ENCODE measurements around the gene ACSL5. TPM values are rescaled to one million over a fixed set of nuclear protein-coding genes. Genes with fewer than 3 reads are reported as not detected.

The ACSL5 gene
- total RNA-seq, 1 donor from 2014 or later: 53.5 TPM

DNA sequence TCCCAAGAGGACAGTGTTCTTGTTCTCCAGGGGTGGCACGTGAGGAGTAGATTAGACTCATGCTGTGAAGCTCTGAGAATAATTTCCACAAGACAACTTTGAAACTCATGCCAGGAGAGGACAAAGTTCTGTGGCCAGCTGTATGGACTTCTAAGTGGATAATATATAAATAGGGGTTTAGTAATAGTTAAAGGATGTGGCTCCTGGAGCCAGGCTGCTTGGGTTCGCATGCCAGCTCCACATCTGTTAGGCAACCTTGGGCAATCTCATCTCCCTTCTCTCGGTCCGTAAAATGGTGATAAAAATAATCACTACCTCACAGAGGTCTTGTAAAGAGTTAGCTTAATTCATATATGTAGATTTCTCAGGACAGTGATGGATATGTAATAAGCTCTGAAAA lies 35.8 kb downstream of the ACSL5 start:
- Mint-ChIP-seq H3K27ac (no peak overlapping the region), H3K9me3 (peaks cover 8% of the 10 kb centered on the region), H3K36me3 (ENCODE audit: low read depth) (peaks cover 85% of the 10 kb centered on the region), H3K4me3 (no peak overlapping the region), H3K4me1 (peaks cover 15% of the 10 kb centered on the region), H3K27me3 (no peaks in the 10 kb centered on the region)
- ChIA-PET POLR2A (no interaction called here), CTCF (no interaction called here)
- TF ChIP-seq, protein P1, sequence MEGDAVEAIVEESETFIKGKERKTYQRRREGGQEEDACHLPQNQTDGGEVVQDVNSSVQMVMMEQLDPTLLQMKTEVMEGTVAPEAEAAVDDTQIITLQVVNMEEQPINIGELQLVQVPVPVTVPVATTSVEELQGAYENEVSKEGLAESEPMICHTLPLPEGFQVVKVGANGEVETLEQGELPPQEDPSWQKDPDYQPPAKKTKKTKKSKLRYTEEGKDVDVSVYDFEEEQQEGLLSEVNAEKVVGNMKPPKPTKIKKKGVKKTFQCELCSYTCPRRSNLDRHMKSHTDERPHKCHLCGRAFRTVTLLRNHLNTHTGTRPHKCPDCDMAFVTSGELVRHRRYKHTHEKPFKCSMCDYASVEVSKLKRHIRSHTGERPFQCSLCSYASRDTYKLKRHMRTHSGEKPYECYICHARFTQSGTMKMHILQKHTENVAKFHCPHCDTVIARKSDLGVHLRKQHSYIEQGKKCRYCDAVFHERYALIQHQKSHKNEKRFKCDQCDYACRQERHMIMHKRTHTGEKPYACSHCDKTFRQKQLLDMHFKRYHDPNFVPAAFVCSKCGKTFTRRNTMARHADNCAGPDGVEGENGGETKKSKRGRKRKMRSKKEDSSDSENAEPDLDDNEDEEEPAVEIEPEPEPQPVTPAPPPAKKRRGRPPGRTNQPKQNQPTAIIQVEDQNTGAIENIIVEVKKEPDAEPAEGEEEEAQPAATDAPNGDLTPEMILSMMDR (IDR thresholded peaks at IDR 0.05): no peak
- DNase-seq (no peak), ATAC-seq (ENCODE audit: low read depth) (no peak)
- intact Hi-C loops (cut with micrococcal nuclease): no loop called here

DNA sequence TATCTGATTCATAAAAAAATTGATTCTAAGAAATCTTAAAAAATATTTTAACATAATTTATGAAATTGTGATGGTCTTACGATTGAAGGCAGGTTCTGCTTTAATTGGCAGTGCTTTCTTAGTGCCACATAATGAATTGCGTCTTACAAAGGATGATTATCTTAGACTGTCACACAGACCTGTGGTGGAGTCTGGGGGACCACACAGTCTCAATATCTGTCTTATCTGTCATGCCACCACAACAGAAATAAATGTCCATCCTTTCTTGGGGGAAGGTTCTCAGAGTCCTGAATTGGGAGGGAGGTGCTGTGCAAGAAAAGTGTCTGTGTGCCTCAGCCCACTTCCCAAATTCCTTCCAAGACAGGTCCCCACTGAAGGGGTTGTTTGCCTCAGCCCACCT lies 38.8 kb downstream of the ACSL5 start:
- Mint-ChIP-seq H3K27ac (no peak overlapping the region), H3K36me3 (ENCODE audit: low read depth) (peaks cover 82% of the 10 kb centered on the region), H3K27me3 (no peaks in the 10 kb centered on the region), H3K4me1 (peaks cover under 1% of the 10 kb centered on the region), H3K4me3 (no peak overlapping the region), H3K9me3 (no peaks in the 10 kb centered on the region)
- POLR2A ChIA-PET: no interaction called here
- TF ChIP-seq, protein P1 (IDR thresholded peaks at IDR 0.05): no peak
- CTCF ChIA-PET: no interaction called here
- intact Hi-C loops (cut with micrococcal nuclease): no loop called here
- DNase-seq: no peak
- no peak for ATAC-seq (ENCODE audit: low read depth)

DNA sequence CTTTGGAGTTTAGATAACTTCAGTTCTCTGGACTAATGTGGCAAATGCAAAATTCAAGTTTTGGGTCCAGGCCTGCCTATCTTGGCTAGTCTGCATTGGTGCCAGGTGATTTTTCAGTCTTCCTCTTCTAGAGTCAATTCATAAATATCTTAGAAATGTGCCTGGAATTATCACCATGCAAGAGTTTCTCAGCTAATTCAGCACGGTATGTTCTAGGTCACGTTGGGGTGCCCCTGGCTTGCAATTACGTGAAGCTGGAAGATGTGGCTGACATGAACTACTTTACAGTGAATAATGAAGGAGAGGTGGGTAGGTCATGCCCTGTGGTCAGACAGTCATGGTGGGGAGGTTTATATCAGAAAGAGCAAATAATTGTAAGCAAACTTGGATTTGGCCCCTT lies 47.8 kb downstream of the ACSL5 start:
- intact Hi-C loops (cut with micrococcal nuclease): no loop called here
- POLR2A ChIA-PET: interaction anchor here (0.6 kb wide), 1 partner anchor 9 kb away, joined by 3 read pairs; no protein-coding TSS in a partner anchor
- H3K9me3 Mint-ChIP-seq: no peaks in the 10 kb centered on the region
- ATAC-seq (ENCODE audit: low read depth) (no peak), DNase-seq (no peak)
- H3K36me3 Mint-ChIP-seq (ENCODE audit: low read depth): peaks cover 79% of the 10 kb centered on the region
- H3K4me3 Mint-ChIP-seq: no peak overlapping the region
- H3K27ac Mint-ChIP-seq: no peak overlapping the region
- H3K27me3 Mint-ChIP-seq: no peaks in the 10 kb centered on the region
- TF ChIP-seq, protein P1 (IDR thresholded peaks at IDR 0.05): no peak
- CTCF ChIA-PET: no interaction called here
- H3K4me1 Mint-ChIP-seq: no peaks in the 10 kb centered on the region

DNA sequence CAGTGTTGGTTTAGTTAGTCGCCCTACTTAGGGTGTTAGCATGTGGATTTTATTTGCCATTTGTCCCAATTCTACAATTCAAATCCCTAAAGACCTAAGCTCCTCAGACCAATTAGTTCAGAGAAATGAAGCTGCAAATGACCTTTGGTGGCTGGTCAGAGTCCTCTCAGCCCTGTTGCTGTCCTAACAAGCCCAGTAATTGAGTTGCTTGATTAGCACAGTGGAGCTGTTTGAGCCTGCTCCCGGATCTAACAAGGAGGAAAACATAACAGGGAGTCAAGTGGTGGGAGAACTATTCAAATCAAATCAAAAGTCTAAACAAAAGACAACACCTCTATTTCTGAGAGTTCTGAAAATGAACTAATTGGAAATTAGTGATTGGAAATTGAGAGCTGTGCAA lies 50.7 kb downstream of the ACSL5 start:
- ChIA-PET CTCF (no interaction called here), POLR2A (no interaction called here)
- intact Hi-C loops (cut with micrococcal nuclease): no loop called here
- no peak for ATAC-seq (ENCODE audit: low read depth)
- Mint-ChIP-seq H3K27me3 (no peaks in the 10 kb centered on the region), H3K9me3 (no peaks in the 10 kb centered on the region), H3K4me3 (no peak overlapping the region), H3K36me3 (ENCODE audit: low read depth) (peaks cover 78% of the 10 kb centered on the region), H3K27ac (no peak overlapping the region), H3K4me1 (peaks cover 7% of the 10 kb centered on the region)
- no peak for DNase-seq
- TF ChIP-seq, protein P1 (IDR thresholded peaks at IDR 0.05): no peak

DNA sequence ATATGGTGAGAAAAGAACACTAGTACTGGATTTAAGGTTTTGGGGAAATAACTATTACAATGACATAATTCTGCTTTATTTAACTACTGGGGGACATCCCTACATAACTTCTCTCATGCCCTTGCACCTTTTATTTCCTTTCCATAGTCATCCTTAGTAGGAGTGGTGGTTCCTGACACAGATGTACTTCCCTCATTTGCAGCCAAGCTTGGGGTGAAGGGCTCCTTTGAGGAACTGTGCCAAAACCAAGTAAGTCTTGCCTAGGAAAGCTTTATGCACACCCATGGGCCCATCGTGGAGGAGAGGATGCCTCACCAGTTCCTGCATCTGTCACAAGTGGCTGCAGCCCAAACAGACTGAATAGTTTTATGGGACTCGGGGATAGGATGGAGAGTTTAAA lies 52.2 kb downstream of the ACSL5 start:
- ChIA-PET POLR2A (no interaction called here), CTCF (interaction anchor here (0.9 kb wide), 1 partner anchor 9 kb away, joined by 4 read pairs; no protein-coding TSS in a partner anchor)
- TF ChIP-seq, protein P1 (IDR thresholded peaks at IDR 0.05): no peak
- Mint-ChIP-seq H3K4me3 (no peak overlapping the region), H3K36me3 (ENCODE audit: low read depth) (peaks cover 83% of the 10 kb centered on the region), H3K27me3 (no peaks in the 10 kb centered on the region), H3K4me1 (peaks cover 7% of the 10 kb centered on the region), H3K27ac (no peak overlapping the region), H3K9me3 (no peaks in the 10 kb centered on the region)
- DNase-seq (no peak), ATAC-seq (ENCODE audit: low read depth) (no peak)
- intact Hi-C loops (cut with micrococcal nuclease): no loop called here
